Natural killer cell treated with Interleukin-12 subunit alpha and Interleukin-12 subunit beta and Interleukin-15 and Interleukin-18, amount 100 ng/mL, for 72 hours (primary cell): Measurements from ENCODE around the gene SPOP. TPM values are rescaled to one million over a fixed set of nuclear protein-coding genes. Genes with fewer than 3 reads are reported as not detected.
A peak's percentile ranks its signal among the peaks of the same experiment; 100 is the strongest.
"Not testable (repeated sequence)": the region's sequence is repeated elsewhere in the genome, so short reads cannot be mapped to it uniquely, and the experiment has no call there.

Source experiments
- ATAC-seq, 2 donors: fragments of 150-1000 bp; cut with Tn5 transposase in 1 of 2; sonication (Bioruptor Pico), chemical (Tn5 transposase) in 1 of 2; 2 replicates each; pipeline ENCODE4 v1.10.0; 2021
- DNase-seq: peaks from one replicate; pipeline ENCODE4 v3.0.0; 2022; ENCODE audit warnings: low spot score
- H3K27ac Mint-ChIP-seq, 2 donors: 1 replicate in 1 of 2; 2 replicates in 1 of 2; pipeline ENCODE4 v1.8.0; 2022; ENCODE audit warnings: mixed read lengths in 2 of 2, mild to moderate bottlenecking in 1 of 2, moderate library complexity in 1 of 2
- H3K27me3 Mint-ChIP-seq, 2 donors: 1 replicate in 1 of 2; 2 replicates in 1 of 2; pipeline ENCODE4 v1.8.0; 2022; ENCODE audit warnings: mixed read lengths in 2 of 2
- H3K36me3 Mint-ChIP-seq: one replicate; pipeline ENCODE4 v1.8.0; 2022; ENCODE audit warnings: mixed read lengths
- H3K4me1 Mint-ChIP-seq, 2 donors: 1 replicate in 1 of 2; 2 replicates in 1 of 2; pipeline ENCODE4 v1.8.0; 2022; ENCODE audit warnings: low read depth in 2 of 2, mixed read lengths in 2 of 2, mild to moderate bottlenecking in 1 of 2
- H3K4me3 Mint-ChIP-seq: one replicate; pipeline ENCODE4 v1.8.0; 2022; ENCODE audit warnings: mixed read lengths
- H3K9me3 Mint-ChIP-seq: 2 replicates; pipeline ENCODE4 v1.8.0; 2022; ENCODE audit warnings: mixed read lengths
- total RNA-seq, 2 donors: library from RNA; stranded (reverse); gene quantifications; one replicate each; pipeline ENCODE4 v1.2.3, GENCODE V29; 2022

SPOP gene
- total RNA-seq, 2 donors from 2014 or later: 59.3 to 87.7 TPM

GRCh38 chr17:49688848-49689247, 11.0 kb upstream of the SPOP start:
- no peak for ATAC-seq
- no peaks in the 10 kb centered on the region for H3K27me3 Mint-ChIP-seq
- DNase-seq: no peak
- H3K4me3 Mint-ChIP-seq: peak overlapping the region; percentile 50
- peak overlapping the region; percentile 85 to 97 for H3K27ac Mint-ChIP-seq
- peaks cover 23 to 24% of the 10 kb centered on the region in 2 donors for H3K4me1 Mint-ChIP-seq
- no peaks in the 10 kb centered on the region for H3K36me3 Mint-ChIP-seq
- peaks cover 4% of the 10 kb centered on the region for H3K9me3 Mint-ChIP-seq

GRCh38 chr17:49687878-49688491, 10.1 kb upstream of the SPOP start:
- peak; percentile 68 to 70 for ATAC-seq
- H3K36me3 Mint-ChIP-seq: no peaks in the 10 kb centered on the region
- peak overlapping the region; percentile 85 to 97 for H3K27ac Mint-ChIP-seq
- DNase-seq: no peak
- peaks cover 23 to 24% of the 10 kb centered on the region in 2 donors for H3K4me1 Mint-ChIP-seq
- H3K27me3 Mint-ChIP-seq: no peaks in the 10 kb centered on the region
- peak overlapping the region; percentile 56 for H3K4me3 Mint-ChIP-seq
- peaks cover 4% of the 10 kb centered on the region for H3K9me3 Mint-ChIP-seq

DNA sequence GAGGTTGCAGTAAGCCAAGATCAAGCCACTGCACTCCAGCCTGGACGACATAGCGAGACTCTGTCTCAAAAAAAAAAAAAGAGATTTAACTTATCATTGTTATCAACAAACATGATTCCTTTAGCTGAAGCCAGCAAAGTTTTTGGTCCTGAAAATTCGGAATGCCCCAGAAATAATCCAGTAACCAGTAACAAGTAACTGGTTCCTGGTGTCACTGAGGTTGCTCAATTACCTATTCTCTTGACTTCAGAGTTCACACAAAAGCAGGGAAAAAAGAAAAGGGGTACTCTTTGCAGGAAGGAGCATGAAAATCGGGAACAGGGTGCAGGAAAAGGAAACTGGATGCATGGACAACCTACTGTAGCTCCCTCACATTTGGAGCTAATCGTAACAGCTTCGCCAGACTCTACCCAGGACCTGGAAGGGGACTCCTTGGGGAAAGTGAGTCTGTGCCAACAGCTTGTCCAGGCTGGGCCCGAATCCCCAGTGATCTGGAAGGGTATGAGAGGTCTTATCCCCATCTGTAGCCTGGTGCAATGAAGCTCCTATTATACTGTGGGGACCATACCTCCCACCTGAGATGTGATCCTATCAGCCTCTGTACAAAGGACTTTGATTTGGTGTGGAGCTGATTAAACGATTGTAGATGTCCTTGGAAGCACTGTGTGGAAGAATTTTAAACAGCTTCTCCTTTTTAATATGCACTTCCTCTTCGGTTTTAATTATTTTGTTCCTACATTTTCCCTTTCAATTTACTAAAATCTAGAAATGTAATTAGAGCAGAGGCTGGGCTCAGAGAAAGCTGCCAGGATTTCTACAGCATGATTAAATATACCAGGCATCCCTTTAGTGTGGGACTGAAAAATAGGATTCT, 3.4 kb upstream of the SPOP start:
- H3K27ac Mint-ChIP-seq: no peak overlapping the region
- ATAC-seq (no peak), DNase-seq (no peak)
- H3K27me3 Mint-ChIP-seq: no peaks in the 10 kb centered on the region
- H3K4me3 Mint-ChIP-seq: no peak overlapping the region
- H3K9me3 Mint-ChIP-seq: no peaks in the 10 kb centered on the region
- H3K4me1 Mint-ChIP-seq: peaks cover 17 to 21% of the 10 kb centered on the region in 2 donors
- H3K36me3 Mint-ChIP-seq: peaks cover 4% of the 10 kb centered on the region

DNA sequence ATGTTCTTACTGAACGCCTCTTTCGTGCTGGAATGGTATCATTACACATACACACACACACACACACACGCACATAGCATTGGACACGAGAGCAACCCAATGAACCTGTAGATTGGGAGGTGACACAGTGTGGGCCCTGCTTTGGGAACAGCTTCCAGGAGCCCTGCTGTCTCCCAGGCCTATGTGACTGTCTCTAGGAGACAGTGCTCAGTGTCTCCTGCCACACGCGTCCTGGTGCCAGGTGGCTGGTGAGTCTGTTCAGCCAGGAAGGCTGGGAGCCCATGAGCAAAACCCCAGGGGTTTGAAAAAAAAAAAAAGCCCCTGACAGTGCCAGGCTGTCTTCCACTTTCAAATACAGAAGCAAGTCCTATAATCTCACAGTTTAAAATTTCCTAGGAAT, 2.4 kb upstream of the SPOP start:
- Mint-ChIP-seq H3K27me3 (no peaks in the 10 kb centered on the region), H3K27ac (no peak overlapping the region), H3K36me3 (peaks cover 4% of the 10 kb centered on the region), H3K4me1 (peaks cover 23 to 30% of the 10 kb centered on the region in 2 donors), H3K9me3 (no peaks in the 10 kb centered on the region), H3K4me3 (no peak overlapping the region)
- ATAC-seq (no peak), DNase-seq (no peak)

DNA sequence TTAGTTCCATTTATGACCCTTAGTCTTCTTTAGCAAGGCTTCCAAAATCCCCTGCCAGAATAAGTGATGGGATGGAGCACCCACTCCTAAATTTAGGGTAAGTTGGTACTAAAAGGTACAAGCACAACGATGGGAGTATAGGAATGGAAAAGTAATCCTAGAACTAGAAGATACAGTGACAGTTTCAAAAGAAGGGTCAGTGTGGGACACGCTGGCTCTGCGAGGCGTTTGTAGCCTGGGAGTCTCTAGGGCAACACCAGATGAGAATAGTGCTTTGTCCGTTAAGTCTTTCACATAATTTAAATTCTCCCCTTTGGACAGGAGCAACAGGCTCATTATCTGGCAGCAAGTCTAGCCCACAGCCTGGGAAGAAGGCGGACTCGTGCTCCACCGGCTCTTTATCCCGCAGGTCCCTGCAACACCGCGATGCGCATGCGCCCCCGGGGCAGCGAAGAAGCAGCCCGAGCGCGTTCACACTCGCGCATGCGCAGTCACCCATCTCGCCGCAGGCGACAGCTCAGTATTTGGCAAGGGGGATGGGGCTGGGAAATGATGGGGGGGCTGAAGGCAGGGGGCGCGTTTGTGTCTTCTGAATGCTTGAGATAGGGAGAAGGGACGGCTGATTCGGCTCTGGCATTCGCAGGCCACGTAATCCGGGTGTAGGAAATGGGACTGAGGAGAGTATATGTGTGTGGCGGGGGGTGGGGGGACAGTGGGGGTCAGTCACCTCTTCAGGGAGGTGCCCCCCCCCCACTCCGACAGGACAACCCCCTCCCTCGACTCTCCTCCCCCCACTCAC, 564 bp downstream of the SPOP start:
- H3K36me3 Mint-ChIP-seq: peaks cover 10% of the 10 kb centered on the region

DNA sequence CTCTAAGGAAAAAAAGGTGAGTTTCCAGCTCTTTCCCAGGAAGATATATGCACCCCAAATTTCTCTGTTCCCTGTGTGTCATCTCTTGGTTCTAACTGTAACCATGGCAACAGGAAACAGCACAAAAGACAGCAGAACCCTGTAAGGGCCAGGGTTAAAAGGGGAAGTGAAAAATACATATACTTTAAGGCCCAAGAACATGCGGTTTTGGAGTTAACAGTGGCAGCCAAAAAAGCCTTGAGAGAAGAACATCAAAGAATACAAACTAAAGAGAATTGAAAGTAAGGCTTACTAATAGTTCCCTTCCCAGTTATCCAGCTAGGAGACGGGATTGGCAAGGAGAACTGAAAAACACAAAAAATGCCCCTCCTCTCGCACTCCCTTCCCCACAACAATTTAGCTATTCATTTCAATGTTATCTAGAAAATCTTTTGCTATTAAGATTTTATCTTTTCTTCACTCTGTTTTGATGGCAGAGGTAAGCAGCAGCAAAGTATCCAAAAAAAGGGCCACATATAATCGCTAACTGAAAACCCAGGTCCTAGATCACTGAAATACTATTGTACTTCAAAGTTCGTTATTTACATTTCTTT, 1.5 kb downstream of the SPOP start:
- Mint-ChIP-seq H3K36me3 (peaks cover 10% of the 10 kb centered on the region), H3K9me3 (no peaks in the 10 kb centered on the region), H3K27me3 (no peaks in the 10 kb centered on the region), H3K27ac (peak overlapping the region; percentile 90 to 91), H3K4me3 (peak overlapping the region; percentile 87), H3K4me1 (peaks cover 39 to 43% of the 10 kb centered on the region in 2 donors)
- ATAC-seq (no peak), DNase-seq (no peak)

More for the DNA sequence above, 564 bp downstream of the SPOP start:
- ATAC-seq (peak; percentile 76 to 82), DNase-seq (peak; percentile 97)
- peak overlapping the region; percentile 87 for H3K4me3 Mint-ChIP-seq
- H3K27ac Mint-ChIP-seq: peak overlapping the region; percentile 90 to 91
- H3K27me3 Mint-ChIP-seq: no peaks in the 10 kb centered on the region
- peaks cover 36 to 43% of the 10 kb centered on the region in 2 donors for H3K4me1 Mint-ChIP-seq
- no peaks in the 10 kb centered on the region for H3K9me3 Mint-ChIP-seq

- peaks cover 10% of the 10 kb centered on the region for H3K36me3 Mint-ChIP-seq
- H3K4me1 Mint-ChIP-seq: peaks cover 41 to 43% of the 10 kb centered on the region in 2 donors
- no peak for ATAC-seq
- no peak for DNase-seq
- no peak overlapping the region for H3K4me3 Mint-ChIP-seq
- H3K27ac Mint-ChIP-seq: peak overlapping the region; percentile 90 to 91
- H3K9me3 Mint-ChIP-seq: no peaks in the 10 kb centered on the region
- H3K27me3 Mint-ChIP-seq: no peaks in the 10 kb centered on the region
Observed at GRCh38 chr17:49674507-49674906, 3.4 kb downstream of the SPOP start.

DNA sequence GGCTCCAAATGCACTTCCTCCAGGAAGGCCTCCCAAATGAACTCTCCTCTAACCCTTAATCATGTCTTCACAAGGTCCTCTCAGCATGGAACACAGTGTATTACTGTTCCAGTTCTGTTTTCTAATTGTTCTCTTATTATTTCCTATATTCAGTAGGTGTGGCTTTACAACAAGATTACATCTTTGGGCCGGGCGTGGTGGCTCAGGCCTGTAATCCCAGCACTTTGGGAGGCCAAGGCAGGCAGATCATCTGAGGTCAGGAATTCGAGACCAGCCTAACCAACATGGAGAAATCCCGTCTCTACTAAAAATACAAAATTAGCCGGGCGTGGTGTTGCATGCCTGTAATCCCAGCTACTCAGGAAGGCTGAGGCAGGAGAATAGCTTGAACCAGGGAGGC, 4.2 kb downstream of the SPOP start:
- Mint-ChIP-seq H3K27ac (peak overlapping the region in 1 of 2 donors; percentile 91), H3K4me1 (peaks cover 41 to 43% of the 10 kb centered on the region in 2 donors)
- not testable (repeated sequence) for DNase-seq, ATAC-seq, H3K36me3 Mint-ChIP-seq, H3K4me3 Mint-ChIP-seq, H3K27me3 Mint-ChIP-seq, H3K9me3 Mint-ChIP-seq

- no peaks in the 10 kb centered on the region for H3K9me3 Mint-ChIP-seq
- no peak for DNase-seq
- no peak for ATAC-seq
- H3K4me3 Mint-ChIP-seq: no peak overlapping the region
- H3K36me3 Mint-ChIP-seq: peaks cover 6% of the 10 kb centered on the region
- no peaks in the 10 kb centered on the region for H3K27me3 Mint-ChIP-seq
- no peak overlapping the region for H3K27ac Mint-ChIP-seq
- peaks cover 21 to 25% of the 10 kb centered on the region in 2 donors for H3K4me1 Mint-ChIP-seq
Observed at GRCh38 chr17:49670641-49671040, 7.3 kb downstream of the SPOP start.

GRCh38 chr17:49670002-49670401, 7.9 kb downstream of the SPOP start:
- H3K9me3 Mint-ChIP-seq: no peaks in the 10 kb centered on the region
- DNase-seq (no peak), ATAC-seq (no peak)
- peaks cover 15 to 22% of the 10 kb centered on the region in 2 donors for H3K4me1 Mint-ChIP-seq
- H3K27me3 Mint-ChIP-seq: no peaks in the 10 kb centered on the region
- H3K36me3 Mint-ChIP-seq: peaks cover 2% of the 10 kb centered on the region
- H3K4me3 Mint-ChIP-seq: no peak overlapping the region
- H3K27ac Mint-ChIP-seq: no peak overlapping the region

DNA sequence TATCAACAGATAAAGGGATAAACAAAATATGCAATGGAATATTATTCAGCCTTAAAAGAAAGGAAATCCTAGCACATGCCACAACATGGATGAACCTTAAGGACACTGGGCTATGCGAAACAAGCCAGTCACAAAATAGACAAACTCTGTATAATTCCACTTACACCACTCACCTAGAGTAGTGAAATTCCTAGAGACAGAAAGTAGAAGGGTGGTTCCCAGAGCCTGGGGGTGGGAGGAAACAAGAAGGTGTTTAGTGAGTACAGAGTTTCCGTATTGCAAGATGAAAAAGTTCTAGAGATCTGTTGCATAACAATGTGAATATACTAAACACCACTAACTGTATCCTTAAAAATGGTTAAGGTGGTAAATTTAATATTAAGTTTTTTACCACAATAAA, 10.0 kb downstream of the SPOP start:
- ATAC-seq (no peak), DNase-seq (no peak)
- Mint-ChIP-seq H3K9me3 (no peaks in the 10 kb centered on the region), H3K4me1 (peaks cover 7 to 19% of the 10 kb centered on the region in 2 donors), H3K36me3 (no peaks in the 10 kb centered on the region), H3K4me3 (no peak overlapping the region), H3K27ac (no peak overlapping the region), H3K27me3 (no peaks in the 10 kb centered on the region)

GRCh38 chr17:49664706-49665211, 13.1 kb downstream of the SPOP start:
- H3K27me3 Mint-ChIP-seq: no peaks in the 10 kb centered on the region
- ATAC-seq (no peak), DNase-seq (no peak)
- H3K9me3 Mint-ChIP-seq: no peaks in the 10 kb centered on the region
- no peak overlapping the region for H3K4me3 Mint-ChIP-seq
- no peaks in the 10 kb centered on the region for H3K36me3 Mint-ChIP-seq
- H3K4me1 Mint-ChIP-seq: peaks cover 24% of the 10 kb centered on the region in 2 donors
- H3K27ac Mint-ChIP-seq: no peak overlapping the region

GRCh38 chr17:49659661-49660382, 18.1 kb downstream of the SPOP start:
- Mint-ChIP-seq H3K27ac (no peak overlapping the region), H3K4me1 (peaks cover 34 to 39% of the 10 kb centered on the region in 2 donors), H3K9me3 (no peaks in the 10 kb centered on the region), H3K4me3 (no peak overlapping the region), H3K36me3 (no peaks in the 10 kb centered on the region), H3K27me3 (no peaks in the 10 kb centered on the region)
- ATAC-seq (no peak), DNase-seq (no peak)
